Measurements from ENCODE around the gene GABRR3.

- TF ChIP-seq CTCF (IDR thresholded peaks at IDR 0.05 in 4 of 5, conservative IDR thresholded peaks at IDR 0.05 in 1 of 5): no peak
- no peak for TF ChIP-seq POLR2A (IDR thresholded peaks at IDR 0.05)
Measured at GRCh38 chr3:98018301-98018700, 16.8 kb downstream of the GABRR3 start.

All from gastrocnemius medialis (tissue), 4 donors.